ENCODE measurements around the gene PRRG4. TPM values are rescaled to one million over a fixed set of nuclear protein-coding genes. Genes with fewer than 3 reads are reported as not detected.

The PRRG4 gene
- total RNA-seq, 6 experiments from 2014 or later = not detected

DNA sequence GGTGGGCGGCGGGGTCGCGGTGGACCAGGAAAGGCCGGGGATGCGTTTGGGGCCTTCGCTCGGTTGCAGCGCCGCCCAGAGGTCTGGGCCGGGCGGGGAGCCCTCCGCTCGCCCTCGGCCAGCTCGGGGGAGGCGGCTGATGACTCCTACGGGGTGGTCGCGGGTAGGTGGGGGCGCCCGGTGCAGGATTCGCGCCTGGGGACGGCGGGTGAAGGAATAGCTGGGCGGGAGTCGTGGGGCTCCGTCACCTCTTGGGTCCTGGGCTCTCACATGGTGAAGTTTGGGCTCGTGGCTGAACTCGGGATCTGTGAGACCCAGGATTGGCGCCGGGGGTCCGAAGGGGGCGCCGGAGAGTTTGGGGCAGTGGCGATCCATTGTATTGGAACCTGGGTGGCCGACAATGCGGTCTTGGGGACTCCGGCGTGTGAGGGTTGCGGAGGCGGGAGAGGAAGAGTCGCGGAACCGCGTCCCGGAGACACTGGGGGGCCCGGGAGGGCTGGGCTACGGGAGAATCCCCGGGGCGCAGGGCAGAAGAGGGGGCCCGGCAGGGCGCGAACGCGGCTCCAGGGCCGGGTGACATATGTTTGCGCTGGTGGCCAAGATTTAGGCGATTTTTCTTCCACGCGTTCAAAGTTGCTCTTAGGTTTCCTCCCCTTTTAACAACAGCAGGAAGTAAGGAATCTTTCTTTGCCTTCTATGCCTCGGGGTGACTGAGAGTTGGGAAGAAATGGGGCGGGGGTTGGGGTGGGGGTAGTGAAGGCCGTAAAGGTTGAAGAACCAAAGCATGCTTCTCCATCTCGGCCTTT is 63.8 kb downstream of the PRRG4 start:
- H3K4me1 Mint-ChIP-seq (ENCODE audit: low read depth) = peaks cover 34% of the 10 kb centered on the region
- no peak for DNase-seq
- no peaks in the 10 kb centered on the region for H3K36me3 Mint-ChIP-seq (ENCODE audit: low read depth)
- H3K9me3 Mint-ChIP-seq = no peaks in the 10 kb centered on the region
- H3K4me3 Mint-ChIP-seq = peak overlapping the region; percentile 91
- H3K27ac Mint-ChIP-seq = peak overlapping the region; percentile 98
- H3K27me3 Mint-ChIP-seq (ENCODE audit: insufficient read depth) = peaks cover 1% of the 10 kb centered on the region; the same call in 1 of the 2 replicates
- peak; percentile 78 for TF ChIP-seq CTCF (IDR thresholded peaks at IDR 0.05)

GRCh38 chr11:32894149-32894827 is 64.6 kb downstream of the PRRG4 start:
- H3K4me3 Mint-ChIP-seq = peak overlapping the region; percentile 91
- H3K4me1 Mint-ChIP-seq (ENCODE audit: low read depth) = peaks cover 27% of the 10 kb centered on the region
- H3K9me3 Mint-ChIP-seq = no peaks in the 10 kb centered on the region
- H3K27me3 Mint-ChIP-seq (ENCODE audit: insufficient read depth) = peaks cover 1% of the 10 kb centered on the region; the same call in 1 of the 2 replicates
- no peaks in the 10 kb centered on the region for H3K36me3 Mint-ChIP-seq (ENCODE audit: low read depth)
- DNase-seq = peak; percentile 87
- H3K27ac Mint-ChIP-seq = peak overlapping the region; percentile 98
- no peak for TF ChIP-seq CTCF (IDR thresholded peaks at IDR 0.05)

DNA sequence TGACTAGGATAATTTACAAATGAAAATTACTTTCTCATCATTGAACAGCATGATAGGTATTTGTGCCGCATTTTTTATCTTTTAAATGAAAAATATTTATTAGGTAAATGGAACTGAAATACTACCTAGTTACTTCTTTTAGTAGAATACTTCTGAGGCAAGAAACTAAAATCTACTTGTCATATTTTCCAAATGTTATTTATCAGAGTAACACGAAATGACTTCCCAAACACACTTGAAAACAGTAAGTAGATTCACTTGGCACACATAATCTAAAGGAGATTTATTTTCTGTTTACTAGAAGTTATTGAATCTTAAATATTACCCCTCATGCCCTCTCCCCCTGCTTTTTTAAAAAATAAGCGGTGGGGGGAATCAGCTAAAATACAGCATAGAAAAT is 65.2 kb downstream of the PRRG4 start:
- H3K4me3 Mint-ChIP-seq = peak overlapping the region; percentile 91
- DNase-seq = no peak
- H3K36me3 Mint-ChIP-seq (ENCODE audit: low read depth) = peaks cover 6% of the 10 kb centered on the region; the same call in 1 of the 2 replicates
- H3K9me3 Mint-ChIP-seq = no peaks in the 10 kb centered on the region
- peaks cover 1% of the 10 kb centered on the region; the same call in 1 of the 2 replicates for H3K27me3 Mint-ChIP-seq (ENCODE audit: insufficient read depth)
- H3K4me1 Mint-ChIP-seq (ENCODE audit: low read depth) = peaks cover 30% of the 10 kb centered on the region
- H3K27ac Mint-ChIP-seq = peak overlapping the region; percentile 98
- TF ChIP-seq CTCF (IDR thresholded peaks at IDR 0.05) = no peak

- Mint-ChIP-seq H3K27ac (peak overlapping the region; percentile 98), H3K27me3 (ENCODE audit: insufficient read depth) (no peaks in the 10 kb centered on the region)
- TF ChIP-seq CTCF (IDR thresholded peaks at IDR 0.05) = no peak
Observed at GRCh38 chr11:32895471-32895870, 65.7 kb downstream of the PRRG4 start.

DNA sequence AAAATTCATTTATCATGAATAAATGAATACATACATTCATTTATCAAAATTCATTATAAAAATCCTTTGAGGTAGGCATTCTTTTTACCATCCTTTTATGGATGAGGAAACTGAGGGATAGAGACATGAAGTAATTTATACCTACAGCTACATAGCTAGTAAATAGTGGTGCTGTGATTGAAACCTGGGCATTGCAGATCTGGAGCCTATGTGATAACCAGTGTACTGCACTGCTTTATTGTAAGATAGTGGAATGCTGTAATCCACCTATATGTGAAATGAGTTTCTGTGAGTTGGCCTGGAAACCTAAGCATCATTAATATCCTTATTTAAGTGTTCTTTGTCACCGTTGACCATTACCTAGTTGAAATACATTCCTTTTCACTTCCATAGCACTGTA is 67.4 kb downstream of the PRRG4 start:
- DNase-seq = no peak
- Mint-ChIP-seq H3K27ac (no peak overlapping the region), H3K36me3 (ENCODE audit: low read depth) (peaks cover 7% of the 10 kb centered on the region; the same call in 1 of the 2 replicates), H3K9me3 (no peaks in the 10 kb centered on the region), H3K27me3 (ENCODE audit: insufficient read depth) (no peaks in the 10 kb centered on the region), H3K4me3 (no peak overlapping the region), H3K4me1 (ENCODE audit: low read depth) (peaks cover 19% of the 10 kb centered on the region)
- no peak for TF ChIP-seq CTCF (IDR thresholded peaks at IDR 0.05)

More at GRCh38 chr11:32895471-32895870, 65.7 kb downstream of the PRRG4 start:
- Mint-ChIP-seq H3K9me3 (no peaks in the 10 kb centered on the region), H3K4me3 (peak overlapping the region; percentile 91; the same call in 1 of the 2 replicates), H3K4me1 (ENCODE audit: low read depth) (peaks cover 30% of the 10 kb centered on the region), H3K36me3 (ENCODE audit: low read depth) (peaks cover 7% of the 10 kb centered on the region; the same call in 1 of the 2 replicates)
- no peak for DNase-seq

Measured in HFFc6 (cell line).